OCI-LY7 (cell line): Measurements from ENCODE around the gene GRIA4. TPM values are rescaled to one million over a fixed set of nuclear protein-coding genes. Genes with fewer than 3 reads are reported as not detected.

Source experiments
- BruUV-seq: library from RNA; stranded (reverse); fragments of 400-500 nt; replicated peaks from 2 replicates; lab custom pipeline; 2021; lab: Mats Ljungman, UMichigan
- CTCF ChIA-PET: fragments of 300-600 bp; sonication (Branson Sonifier 250); formaldehyde crosslinking; loops from one replicate; lab custom pipeline; 2022; ENCODE audit warnings: antibody characterized with exemption; ENCODE audit not compliant: unreplicated experiment; lab: Charles Lee
- POLR2A ChIA-PET: fragments of 300-600 bp; sonication (Branson Sonifier 250); formaldehyde crosslinking; loops from one replicate; lab custom pipeline; 2022; ENCODE audit warnings: antibody characterized with exemption; lab: Charles Lee
- DNase-seq: peaks from one replicate; pipeline ENCODE4 v3.0.0-alpha.2; 2015; ENCODE audit warnings: low spot score
- H2AFZ ChIP-seq: fragments of 200-600 bp; sonication (generic), shearing (Covaris generic); 2 replicates; pipeline ENCODE4 v1.6.1; 2014; ENCODE audit warnings: mild to moderate bottlenecking, antibody characterized with exemption, low read length, moderate library complexity
- H3K27ac ChIP-seq: fragments of 200-600 bp; sonication (generic); 2 replicates; pipeline ENCODE4 v1.5.1; 2014; ENCODE audit warnings: mixed run types, low read depth, mild to moderate bottlenecking, moderate library complexity, low read length, inconsistent platforms; ENCODE audit not compliant: poor library complexity, severe bottlenecking
- H3K36me3 ChIP-seq: fragments of 200-600 bp; sonication (generic); 2 replicates; pipeline ENCODE4 v1.6.1; 2014; ENCODE audit warnings: mild to moderate bottlenecking, antibody characterized with exemption, low read length, moderate library complexity, mixed read lengths; ENCODE audit not compliant: insufficient read depth
- H3K4me1 ChIP-seq: fragments of 200-600 bp; sonication (generic); 2 replicates; pipeline ENCODE4 v1.5.1; 2014; ENCODE audit warnings: mild to moderate bottlenecking, low read length; ENCODE audit not compliant: insufficient read depth, poor library complexity, severe bottlenecking
- H3K4me2 ChIP-seq: fragments of 200-600 bp; sonication (generic); 2 replicates; pipeline ENCODE4 v1.6.1; 2014; ENCODE audit warnings: mild to moderate bottlenecking, low read length
- H3K4me3 ChIP-seq: fragments of 200-600 bp; sonication (generic); 2 replicates; pipeline ENCODE4 v1.5.1; 2014; ENCODE audit warnings: mild to moderate bottlenecking, low read depth, low read length; ENCODE audit not compliant: poor library complexity, severe bottlenecking
- H3K79me2 ChIP-seq: fragments of 200-600 bp; sonication (generic); 2 replicates; pipeline ENCODE4 v1.6.1; 2016; ENCODE audit warnings: low read depth, mild to moderate bottlenecking, low read length, moderate library complexity, mixed read lengths; ENCODE audit not compliant: insufficient read depth
- H3K9me2 ChIP-seq: fragments of 200-600 bp; sonication (generic); 2 replicates; pipeline ENCODE4 v1.6.1; 2016; ENCODE audit warnings: mild to moderate bottlenecking, low read length, mixed read lengths; ENCODE audit not compliant: insufficient read depth
- H3K9me3 ChIP-seq: fragments of 200-600 bp; sonication (generic); 2 replicates; pipeline ENCODE4 v1.6.1; 2014; ENCODE audit warnings: mild to moderate bottlenecking, mixed run types, low read length, mixed read lengths
- H4K20me1 ChIP-seq: fragments of 200-600 bp; sonication (generic); 2 replicates; pipeline ENCODE4 v1.6.1; 2014; ENCODE audit warnings: mild to moderate bottlenecking, antibody characterized with exemption, low read length, moderate library complexity, mixed read lengths; ENCODE audit not compliant: insufficient read depth
- EZH2phosphoT487 ChIP-seq: fragments of 200-600 bp; sonication (generic); IDR thresholded peaks from 2 replicates; pipeline ENCODE4 v1.6.1; 2018; ENCODE audit warnings: low read depth, borderline replicate concordance, mild to moderate bottlenecking, mixed run types, antibody characterized with exemption, low read length, moderate library complexity, mixed read lengths
- intact Hi-C: fragments of 100-400 bp; cut with micrococcal nuclease; formaldehyde crosslinking; loops from one replicate; pipeline ENCODE4 v1.10.0; 2022; ENCODE audit not compliant: unreplicated experiment
- total RNA-seq, 2 experiments: library from RNA; depleted of rRNA in 1 of 2; stranded (reverse); fragments of >200 nt in 1 of 2; shearing (Covaris generic) in 1 of 2; gene quantifications; 2 replicates each; pipeline ENCODE4 v1.2.3, GENCODE V29; 2014 to 2022
- TF ChIP-seq, protein P1 (sequence below): fragments of 200-600 bp; sonication (generic); conservative IDR thresholded peaks from 2 replicates; pipeline ENCODE4 v1.5.1; 2014; ENCODE audit warnings: mild to moderate bottlenecking, antibody characterized with exemption, low read length, moderate library complexity, mixed read lengths

The GRIA4 gene
- total RNA-seq, 2 experiments from 2014 or later, result not detected

- no peaks in the 10 kb centered on the region for H3K9me2 ChIP-seq
- ChIA-PET CTCF (no interaction called here), POLR2A (interaction anchor here (1.9 kb wide), 1 partner anchor 11 kb away, joined by 5 read pairs; no protein-coding TSS in a partner anchor)
- no peak overlapping the region for H3K27ac ChIP-seq
- no peaks in the 10 kb centered on the region for H3K9me3 ChIP-seq
- no peaks in the 10 kb centered on the region for H3K4me1 ChIP-seq
- TF ChIP-seq, protein P1, sequence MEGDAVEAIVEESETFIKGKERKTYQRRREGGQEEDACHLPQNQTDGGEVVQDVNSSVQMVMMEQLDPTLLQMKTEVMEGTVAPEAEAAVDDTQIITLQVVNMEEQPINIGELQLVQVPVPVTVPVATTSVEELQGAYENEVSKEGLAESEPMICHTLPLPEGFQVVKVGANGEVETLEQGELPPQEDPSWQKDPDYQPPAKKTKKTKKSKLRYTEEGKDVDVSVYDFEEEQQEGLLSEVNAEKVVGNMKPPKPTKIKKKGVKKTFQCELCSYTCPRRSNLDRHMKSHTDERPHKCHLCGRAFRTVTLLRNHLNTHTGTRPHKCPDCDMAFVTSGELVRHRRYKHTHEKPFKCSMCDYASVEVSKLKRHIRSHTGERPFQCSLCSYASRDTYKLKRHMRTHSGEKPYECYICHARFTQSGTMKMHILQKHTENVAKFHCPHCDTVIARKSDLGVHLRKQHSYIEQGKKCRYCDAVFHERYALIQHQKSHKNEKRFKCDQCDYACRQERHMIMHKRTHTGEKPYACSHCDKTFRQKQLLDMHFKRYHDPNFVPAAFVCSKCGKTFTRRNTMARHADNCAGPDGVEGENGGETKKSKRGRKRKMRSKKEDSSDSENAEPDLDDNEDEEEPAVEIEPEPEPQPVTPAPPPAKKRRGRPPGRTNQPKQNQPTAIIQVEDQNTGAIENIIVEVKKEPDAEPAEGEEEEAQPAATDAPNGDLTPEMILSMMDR, result no peak
- TF ChIP-seq EZH2phosphoT487, result no peak
- intact Hi-C loops, result no loop called here
- DNase-seq, result no peak
- no peaks in the 10 kb centered on the region for H3K79me2 ChIP-seq
- H2AFZ ChIP-seq, result no peak overlapping the region
- H3K36me3 ChIP-seq, result no peaks in the 10 kb centered on the region
- no peaks in the 10 kb centered on the region for H4K20me1 ChIP-seq
- no peak overlapping the region for H3K4me2 ChIP-seq
- no TSS peak for BruUV-seq
- no peak overlapping the region for H3K4me3 ChIP-seq
Observed at GRCh38 chr11:105740164-105740903, 130.5 kb downstream of the GRIA4 start.

- Histone ChIP-seq H3K9me2 (no peaks in the 10 kb centered on the region), H2AFZ (no peak overlapping the region), H3K4me2 (no peak overlapping the region), H3K36me3 (no peaks in the 10 kb centered on the region), H4K20me1 (no peaks in the 10 kb centered on the region), H3K4me3 (no peak overlapping the region), H3K79me2 (no peaks in the 10 kb centered on the region), H3K27ac (no peak overlapping the region), H3K9me3 (no peaks in the 10 kb centered on the region), H3K4me1 (no peaks in the 10 kb centered on the region)
- no peak for TF ChIP-seq EZH2phosphoT487
- TF ChIP-seq, protein P1, result no peak
- no TSS peak for BruUV-seq
- no peak for DNase-seq
- intact Hi-C loops, result no loop called here
- ChIA-PET CTCF (no interaction called here), POLR2A (interaction anchor here (0.7 kb wide), 1 partner anchor 10 kb away, joined by 3 read pairs; no protein-coding TSS in a partner anchor)
Observed at GRCh38 chr11:105741488-105742020, 131.7 kb downstream of the GRIA4 start.

- H3K36me3 ChIP-seq, result no peaks in the 10 kb centered on the region
- no peaks in the 10 kb centered on the region for H3K9me3 ChIP-seq
- H2AFZ ChIP-seq, result no peak overlapping the region
- H3K9me2 ChIP-seq, result no peaks in the 10 kb centered on the region
- no peak for DNase-seq
- BruUV-seq, result no TSS peak
- H4K20me1 ChIP-seq, result no peaks in the 10 kb centered on the region
- no peaks in the 10 kb centered on the region for H3K79me2 ChIP-seq
- no peak for TF ChIP-seq EZH2phosphoT487
- TF ChIP-seq, protein P1, result no peak
- H3K4me3 ChIP-seq, result no peak overlapping the region
- ChIA-PET CTCF (no interaction called here), POLR2A (no interaction called here)
- H3K27ac ChIP-seq, result no peak overlapping the region
- H3K4me2 ChIP-seq, result no peak overlapping the region
- no peaks in the 10 kb centered on the region for H3K4me1 ChIP-seq
- intact Hi-C loops, result no loop called here
Observed at GRCh38 chr11:105754260-105754659, 144.4 kb downstream of the GRIA4 start.
